ENCODE measurements around the gene ACAP2. TPM values are rescaled to one million over a fixed set of nuclear protein-coding genes. Genes with fewer than 3 reads are reported as not detected.

The ACAP2 gene
- polyA plus RNA-seq, 1 experiment, result 50.2 TPM

GRCh38 chr3:195443391-195443989, 670 bp upstream of the ACAP2 start:
- Histone ChIP-seq H3K9me3 (ENCODE audit: control insufficient read depth, insufficient read depth, low read length) (no peaks in the 10 kb centered on the region; the same call in 1 of the 2 replicates), H3K27me3 (ENCODE audit: control insufficient read depth, insufficient read depth, low read length) (no peaks in the 10 kb centered on the region), H3K27ac (ENCODE audit: low read depth, low read length) (no peak overlapping the region), H3K4me3 (ENCODE audit: low read depth, low read length) (peak overlapping the region; percentile 30)
- TF ChIP-seq, protein P1, sequence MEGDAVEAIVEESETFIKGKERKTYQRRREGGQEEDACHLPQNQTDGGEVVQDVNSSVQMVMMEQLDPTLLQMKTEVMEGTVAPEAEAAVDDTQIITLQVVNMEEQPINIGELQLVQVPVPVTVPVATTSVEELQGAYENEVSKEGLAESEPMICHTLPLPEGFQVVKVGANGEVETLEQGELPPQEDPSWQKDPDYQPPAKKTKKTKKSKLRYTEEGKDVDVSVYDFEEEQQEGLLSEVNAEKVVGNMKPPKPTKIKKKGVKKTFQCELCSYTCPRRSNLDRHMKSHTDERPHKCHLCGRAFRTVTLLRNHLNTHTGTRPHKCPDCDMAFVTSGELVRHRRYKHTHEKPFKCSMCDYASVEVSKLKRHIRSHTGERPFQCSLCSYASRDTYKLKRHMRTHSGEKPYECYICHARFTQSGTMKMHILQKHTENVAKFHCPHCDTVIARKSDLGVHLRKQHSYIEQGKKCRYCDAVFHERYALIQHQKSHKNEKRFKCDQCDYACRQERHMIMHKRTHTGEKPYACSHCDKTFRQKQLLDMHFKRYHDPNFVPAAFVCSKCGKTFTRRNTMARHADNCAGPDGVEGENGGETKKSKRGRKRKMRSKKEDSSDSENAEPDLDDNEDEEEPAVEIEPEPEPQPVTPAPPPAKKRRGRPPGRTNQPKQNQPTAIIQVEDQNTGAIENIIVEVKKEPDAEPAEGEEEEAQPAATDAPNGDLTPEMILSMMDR (IDR thresholded peaks at IDR 0.05; ENCODE audit: low read depth, low read length), result no peak
- ChIA-PET POLR2A (interaction anchor here (0.6 to 3.6 kb wide), 8 partner anchors 7 to 173 kb away, joined by 3 to 14 read pairs (median 6); partner anchors contain the start of genes PPP1R2 and XXYLT1), CTCF (interaction anchor here (1.9 kb wide), 1 partner anchor 173 kb away, joined by 8 read pairs; the partner anchor contains the start of gene XXYLT1)
- DNase-seq (ENCODE audit: low read depth, low spot score), result no peak

DNA sequence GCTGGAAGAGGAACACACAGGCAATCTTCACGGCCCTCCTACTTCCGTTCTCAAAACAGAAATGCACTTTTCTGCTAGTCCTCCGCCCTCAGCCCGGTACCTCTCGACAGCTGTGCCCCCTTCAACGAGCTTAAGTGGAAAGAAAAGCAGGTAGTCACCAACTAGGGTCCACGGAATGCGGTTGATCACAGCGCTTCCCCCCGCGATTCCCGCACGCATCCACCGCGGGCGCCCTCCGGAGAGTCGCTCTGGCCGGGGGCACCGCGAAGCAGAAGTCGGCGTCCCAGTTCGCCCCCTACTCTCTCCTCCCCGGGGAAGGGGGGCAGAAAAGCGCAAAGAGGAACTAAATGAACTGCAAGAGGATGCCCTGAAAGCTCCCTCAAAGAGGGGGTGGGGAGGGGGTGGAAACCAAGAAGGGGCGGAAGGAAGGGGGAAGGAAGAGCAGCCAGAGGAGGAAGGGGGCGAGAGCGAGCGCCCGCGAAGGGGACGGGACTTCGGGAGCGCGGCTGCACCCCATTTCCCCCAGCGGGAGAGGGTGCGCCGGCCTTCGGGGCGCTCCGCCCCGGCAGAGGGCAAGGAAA, 738 bp downstream of the ACAP2 start:
- DNase-seq (ENCODE audit: low read depth, low spot score), result no peak
- TF ChIP-seq, protein P1 (IDR thresholded peaks at IDR 0.05; ENCODE audit: low read depth, low read length), result no peak

GRCh38 chr3:195441476-195441991, 1.3 kb downstream of the ACAP2 start:
- Histone ChIP-seq H3K4me3 (ENCODE audit: low read depth, low read length) (peak overlapping the region; percentile 60), H3K9me3 (ENCODE audit: control insufficient read depth, insufficient read depth, low read length) (no peaks in the 10 kb centered on the region; the same call in 1 of the 2 replicates), H3K27me3 (ENCODE audit: control insufficient read depth, insufficient read depth, low read length) (no peaks in the 10 kb centered on the region), H3K27ac (ENCODE audit: low read depth, low read length) (peak overlapping the region; percentile 25)
- DNase-seq (ENCODE audit: low read depth, low spot score), result no peak
- CTCF ChIA-PET, result interaction anchor here (0.6 to 2.5 kb wide), 4 partner anchors 18 to 171 kb away, joined by 3 to 16 read pairs (median 8); partner anchors contain the start of gene XXYLT1
- TF ChIP-seq, protein P1 (IDR thresholded peaks at IDR 0.05; ENCODE audit: low read depth, low read length), result no peak
- POLR2A ChIA-PET, result interaction anchor here (0.6 to 3.6 kb wide), 5 partner anchors 9 to 155 kb away, joined by 3 to 14 read pairs (median 3); partner anchors contain the start of gene PPP1R2

More for the DNA sequence above, 738 bp downstream of the ACAP2 start:
- H3K4me3 ChIP-seq (ENCODE audit: low read depth, low read length), result peak overlapping the region; percentile 60
- POLR2A ChIA-PET, result interaction anchor here (0.6 to 3.6 kb wide), 7 partner anchors 9 to 156 kb away, joined by 3 to 14 read pairs (median 3); partner anchors contain the start of gene PPP1R2
- H3K9me3 ChIP-seq (ENCODE audit: control insufficient read depth, insufficient read depth, low read length), result no peaks in the 10 kb centered on the region; the same call in 1 of the 2 replicates
- CTCF ChIA-PET, result interaction anchor here (0.6 to 2.5 kb wide), 4 partner anchors 80 to 171 kb away, joined by 4 to 16 read pairs (median 10); partner anchors contain the start of gene XXYLT1
- no peaks in the 10 kb centered on the region for H3K27me3 ChIP-seq (ENCODE audit: control insufficient read depth, insufficient read depth, low read length)
- peak overlapping the region; percentile 25 for H3K27ac ChIP-seq (ENCODE audit: low read depth, low read length)

GRCh38 chr3:195441051-195441450, 1.8 kb downstream of the ACAP2 start:
- Histone ChIP-seq H3K4me3 (ENCODE audit: low read depth, low read length) (peak overlapping the region; percentile 60), H3K27me3 (ENCODE audit: control insufficient read depth, insufficient read depth, low read length) (no peaks in the 10 kb centered on the region), H3K9me3 (ENCODE audit: control insufficient read depth, insufficient read depth, low read length) (no peaks in the 10 kb centered on the region; the same call in 1 of the 2 replicates), H3K27ac (ENCODE audit: low read depth, low read length) (peak overlapping the region; percentile 25)
- DNase-seq (ENCODE audit: low read depth, low spot score), result no peak
- ChIA-PET POLR2A (interaction anchor here (3.3 to 3.6 kb wide), 2 partner anchors 10 to 102 kb away, joined by 12 to 14 read pairs; partner anchors contain the start of gene PPP1R2), CTCF (interaction anchor here (1.1 to 2.5 kb wide), 3 partner anchors 18 to 170 kb away, joined by 3 to 16 read pairs (median 11); partner anchors contain the start of gene XXYLT1)
- TF ChIP-seq, protein P1 (IDR thresholded peaks at IDR 0.05; ENCODE audit: low read depth, low read length), result no peak

All from AG04450 (cell line).